Mesenchymal stem cell (in vitro differentiated cells and primary cell): ENCODE measurements around the gene LRRC26.

Source experiments
- DNase-seq: peaks from one replicate; pipeline ENCODE4 v3.0.0-alpha.2; 2013
- H2AFZ ChIP-seq: one replicate; pipeline ENCODE4 v1.6.1; 2013; ENCODE audit warnings: low read depth, mild to moderate bottlenecking, control low read depth, inconsistent platforms, low read length, moderate library complexity
- H2AK5ac ChIP-seq: 2 replicates; pipeline ENCODE4 v1.6.1; 2013; ENCODE audit warnings: low read length, moderate library complexity, mild to moderate bottlenecking, inconsistent platforms; ENCODE audit not compliant: severe bottlenecking
- H2BK120ac ChIP-seq: one replicate; pipeline ENCODE4 v1.6.1; 2013; ENCODE audit warnings: low read depth, mild to moderate bottlenecking, inconsistent platforms, low read length, moderate library complexity
- H2BK12ac ChIP-seq, 2 experiments: one replicate each; pipeline ENCODE4 v1.6.1; 2013; ENCODE audit warnings: inconsistent platforms in 2 of 2, low read length in 2 of 2, mild to moderate bottlenecking in 2 of 2, moderate library complexity in 2 of 2, control low read depth in 1 of 2
- H2BK15ac ChIP-seq: one replicate; pipeline ENCODE4 v1.6.1; 2013; ENCODE audit warnings: mild to moderate bottlenecking, low read depth, inconsistent platforms; ENCODE audit not compliant: poor library complexity, severe bottlenecking
- H2BK5ac ChIP-seq: 2 replicates; pipeline ENCODE4 v1.6.1; 2013; ENCODE audit warnings: low read depth, mild to moderate bottlenecking, low read length, control low read depth, inconsistent platforms; ENCODE audit not compliant: poor library complexity, severe bottlenecking
- H3K14ac ChIP-seq, 2 experiments: one replicate each; pipeline ENCODE4 v1.6.1; 2013; ENCODE audit warnings: inconsistent platforms in 2 of 2, low read length in 2 of 2, control low read depth in 1 of 2, mild to moderate bottlenecking in 1 of 2, moderate library complexity in 1 of 2
- H3K18ac ChIP-seq, 2 experiments: one replicate each; pipeline ENCODE4 v1.6.1; 2013; ENCODE audit warnings: inconsistent platforms in 2 of 2, low read length in 2 of 2, control low read depth in 1 of 2, low read depth in 1 of 2, mild to moderate bottlenecking in 1 of 2
- H3K23ac ChIP-seq, 2 experiments: one replicate each; pipeline ENCODE4 v1.6.1; 2013; ENCODE audit warnings: inconsistent platforms in 2 of 2, low read length in 2 of 2, mild to moderate bottlenecking in 2 of 2, moderate library complexity in 2 of 2, control low read depth in 1 of 2
- H3K27ac ChIP-seq: 2 replicates; pipeline ENCODE4 v1.5.1; 2013; ENCODE audit warnings: mild to moderate bottlenecking, moderate library complexity, low read length, control low read depth, inconsistent platforms; ENCODE audit not compliant: poor library complexity, severe bottlenecking
- H3K27me3 ChIP-seq, 2 experiments: 2 replicates each; pipeline versions ENCODE4 v1.6.1 to v1.7.0; 2013; ENCODE audit warnings: low read length in 2 of 2, mild to moderate bottlenecking in 2 of 2, moderate library complexity in 2 of 2, control low read depth in 1 of 2, inconsistent platforms in 1 of 2; ENCODE audit not compliant: control insufficient read depth in 1 of 2, insufficient read depth in 1 of 2
- H3K36me3 ChIP-seq, 2 experiments: 2 replicates each; pipeline versions ENCODE4 v1.6.1 to v1.7.0; 2013; ENCODE audit warnings: low read length in 2 of 2, control low read depth in 1 of 2, inconsistent platforms in 1 of 2, low read depth in 1 of 2, mild to moderate bottlenecking in 1 of 2; ENCODE audit not compliant: insufficient read depth in 2 of 2, control insufficient read depth in 1 of 2
- H3K4ac ChIP-seq, 2 experiments: one replicate each; pipeline ENCODE4 v1.6.1; 2013; ENCODE audit warnings: inconsistent platforms in 2 of 2, low read length in 2 of 2, mild to moderate bottlenecking in 2 of 2, moderate library complexity in 2 of 2, control low read depth in 1 of 2, low read depth in 1 of 2
- H3K4me1 ChIP-seq: 2 replicates; pipeline ENCODE4 v1.6.1; 2013; ENCODE audit warnings: low read depth, low read length, control low read depth; ENCODE audit not compliant: control insufficient read depth, insufficient read depth
- H3K4me2 ChIP-seq: 2 replicates; pipeline ENCODE4 v1.6.1; 2013; ENCODE audit warnings: low read length, mild to moderate bottlenecking, inconsistent platforms; ENCODE audit not compliant: poor library complexity, severe bottlenecking
- H3K4me3 ChIP-seq, 2 experiments: 2 replicates each; pipeline versions ENCODE4 v1.5.1 to v1.7.0; 2013; ENCODE audit warnings: low read length in 2 of 2, mild to moderate bottlenecking in 2 of 2, control low read depth in 1 of 2, low read depth in 1 of 2; ENCODE audit not compliant: insufficient read depth in 1 of 2
- H3K79me1 ChIP-seq: replicated peaks from 2 replicates; pipeline ENCODE4 v1.6.1; 2013; ENCODE audit warnings: mild to moderate bottlenecking, control low read depth, low read length, inconsistent platforms; ENCODE audit not compliant: poor library complexity, severe bottlenecking
- H3K9ac ChIP-seq: 2 replicates; pipeline ENCODE4 v1.7.0; 2013; ENCODE audit warnings: mild to moderate bottlenecking, low read length, moderate library complexity
- H3K9me3 ChIP-seq: 2 replicates; pipeline ENCODE4 v1.7.0; 2013; ENCODE audit warnings: mild to moderate bottlenecking, low read length; ENCODE audit not compliant: control insufficient read depth
- H4K8ac ChIP-seq: one replicate; pipeline ENCODE4 v1.6.1; 2013; ENCODE audit warnings: inconsistent platforms, mild to moderate bottlenecking, low read length, moderate library complexity
- H4K91ac ChIP-seq: one replicate; pipeline ENCODE4 v1.6.1; 2013; ENCODE audit warnings: mild to moderate bottlenecking, low read length, inconsistent platforms
- WGBS: methylation state at CpG from one replicate; pipeline ENCODE4 v1.1.7; 2013; ENCODE audit warnings: mixed read lengths; 5-methylcytosine and 5-hydroxymethylcytosine counted together

The LRRC26 gene

DNA sequence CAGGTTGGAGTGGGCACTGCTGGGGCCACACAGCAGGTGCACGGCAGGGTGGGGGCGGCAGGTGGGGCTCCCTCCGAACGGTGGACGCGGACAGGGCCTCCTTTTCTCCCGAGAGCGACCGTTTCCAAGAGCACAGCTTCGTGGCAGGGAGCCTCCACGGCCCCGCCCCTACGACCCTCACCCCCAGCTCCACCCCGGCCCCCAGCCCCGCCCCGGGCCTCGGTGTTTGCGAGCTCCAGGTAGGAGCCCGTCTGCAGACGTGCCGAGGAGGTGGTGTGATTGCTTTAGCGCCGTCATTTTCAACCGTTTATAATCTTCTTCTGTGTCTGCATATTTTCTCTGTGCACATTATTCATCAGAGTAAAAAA lies 22.1 kb downstream of the LRRC26 start:
- no peaks in the 10 kb centered on the region for H3K9me3 ChIP-seq
- peaks cover 8% of the 10 kb centered on the region for H3K4me1 ChIP-seq
- no peak overlapping the region for H2BK120ac ChIP-seq
- no peak overlapping the region for H4K8ac ChIP-seq
- no peak overlapping the region for H2AFZ ChIP-seq
- no peak overlapping the region for H3K4me3 ChIP-seq
- WGBS: 49% methylated on average over 24 of the region's 24 CpGs
- no peak overlapping the region for H3K14ac ChIP-seq
- H3K18ac ChIP-seq: no peak overlapping the region
- H3K36me3 ChIP-seq: no peaks in the 10 kb centered on the region
- no peak overlapping the region for H3K4ac ChIP-seq
- H3K9ac ChIP-seq: no peak overlapping the region
- H3K79me1 ChIP-seq: no peaks in the 10 kb centered on the region
- H3K23ac ChIP-seq: no peak overlapping the region
- H2BK15ac ChIP-seq: no peak overlapping the region
- no peak for DNase-seq
- no peak overlapping the region for H4K91ac ChIP-seq
- H2BK12ac ChIP-seq: no peak overlapping the region
- H3K4me2 ChIP-seq: no peak overlapping the region
- H3K27me3 ChIP-seq: peaks cover 8 to 40% of the 10 kb centered on the region in 2 experiments
- H2BK5ac ChIP-seq: no peak overlapping the region
- no peak overlapping the region for H3K27ac ChIP-seq
- H2AK5ac ChIP-seq: no peak overlapping the region

DNA sequence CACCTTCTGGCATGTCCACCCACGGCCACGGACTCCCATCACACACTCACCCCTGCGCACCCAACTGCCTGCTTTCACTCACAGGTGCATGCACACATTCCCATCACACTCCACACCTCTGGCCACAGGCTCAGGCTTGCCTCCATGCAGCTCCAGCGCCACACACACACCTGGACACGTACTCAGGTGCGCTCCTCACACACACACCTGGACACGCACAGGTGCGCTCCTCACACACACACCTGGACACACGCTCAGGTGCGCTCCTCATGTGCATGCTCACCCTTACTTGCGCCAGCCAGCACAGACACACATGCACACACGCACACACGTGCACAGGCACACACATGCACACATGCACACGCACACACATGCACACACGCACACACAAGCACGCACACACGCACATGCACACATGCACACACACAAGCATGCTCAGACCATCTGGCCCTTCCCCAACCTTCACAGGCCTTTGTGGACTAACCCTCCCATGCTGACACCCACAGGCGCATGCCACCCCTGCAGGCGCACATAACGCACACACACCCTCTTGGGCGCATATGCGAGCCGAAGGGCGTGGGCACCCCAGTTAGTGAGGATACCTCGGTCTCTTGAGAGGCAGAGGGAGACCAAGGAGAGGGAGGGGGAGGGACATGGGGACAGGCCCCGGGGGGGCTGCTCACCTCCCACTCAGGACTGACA lies 22.6 kb downstream of the LRRC26 start:
- Histone ChIP-seq H2BK15ac (no peak overlapping the region), H3K14ac (no peak overlapping the region), H2BK12ac (no peak overlapping the region), H3K4me2 (no peak overlapping the region), H3K9me3 (no peaks in the 10 kb centered on the region), H2AFZ (no peak overlapping the region), H2BK120ac (no peak overlapping the region), H3K9ac (no peak overlapping the region), H3K4ac (no peak overlapping the region), H3K4me3 (no peak overlapping the region), H4K8ac (no peak overlapping the region), H4K91ac (no peak overlapping the region), H3K27ac (no peak overlapping the region), H3K18ac (no peak overlapping the region), H2AK5ac (no peak overlapping the region), H3K4me1 (peaks cover 8% of the 10 kb centered on the region), H3K27me3 (peaks cover 13 to 45% of the 10 kb centered on the region in 2 experiments), H2BK5ac (no peak overlapping the region), H3K23ac (no peak overlapping the region), H3K36me3 (no peaks in the 10 kb centered on the region), H3K79me1 (no peaks in the 10 kb centered on the region)
- 85% methylated on average over 26 of the region's 26 CpGs for WGBS
- no peak for DNase-seq

DNA sequence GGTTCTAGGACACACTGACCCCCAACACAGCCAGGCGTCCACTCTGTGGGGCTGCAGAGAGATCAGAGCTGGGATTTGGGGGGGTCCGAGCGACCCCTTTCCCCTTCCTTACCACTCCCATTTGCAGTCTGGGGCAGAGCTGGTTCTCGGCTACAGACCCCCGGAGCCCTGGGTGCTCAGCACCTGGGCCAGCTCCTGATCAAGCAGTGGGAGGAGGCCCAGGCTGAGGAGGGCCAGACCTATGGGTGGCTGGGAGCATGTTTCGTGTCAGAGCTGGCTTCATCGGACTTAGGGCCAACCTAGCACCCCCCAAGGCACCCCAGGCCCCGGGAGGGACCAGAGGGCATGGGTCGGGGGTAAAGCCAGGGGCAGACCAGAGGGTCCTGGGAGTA lies 23.3 kb downstream of the LRRC26 start:
- H3K14ac ChIP-seq: no peak overlapping the region
- H4K8ac ChIP-seq: no peak overlapping the region
- H3K4me3 ChIP-seq: no peak overlapping the region
- 76% methylated on average over 5 of the region's 9 CpGs for whole genome bisulfite sequencing
- H2AFZ ChIP-seq: no peak overlapping the region
- H3K4me2 ChIP-seq: no peak overlapping the region
- H3K27me3 ChIP-seq: peaks cover 20 to 52% of the 10 kb centered on the region in 2 experiments
- H3K18ac ChIP-seq: no peak overlapping the region
- DNase-seq: no peak
- H2BK120ac ChIP-seq: no peak overlapping the region
- H3K27ac ChIP-seq: no peak overlapping the region
- H3K4me1 ChIP-seq: peaks cover 8% of the 10 kb centered on the region
- no peak overlapping the region for H2BK12ac ChIP-seq
- H3K4ac ChIP-seq: no peak overlapping the region
- H2AK5ac ChIP-seq: no peak overlapping the region
- no peak overlapping the region for H2BK15ac ChIP-seq
- no peak overlapping the region for H3K23ac ChIP-seq
- H3K36me3 ChIP-seq: no peaks in the 10 kb centered on the region
- H3K9ac ChIP-seq: no peak overlapping the region
- no peaks in the 10 kb centered on the region for H3K79me1 ChIP-seq
- no peaks in the 10 kb centered on the region for H3K9me3 ChIP-seq
- no peak overlapping the region for H2BK5ac ChIP-seq
- no peak overlapping the region for H4K91ac ChIP-seq

DNA sequence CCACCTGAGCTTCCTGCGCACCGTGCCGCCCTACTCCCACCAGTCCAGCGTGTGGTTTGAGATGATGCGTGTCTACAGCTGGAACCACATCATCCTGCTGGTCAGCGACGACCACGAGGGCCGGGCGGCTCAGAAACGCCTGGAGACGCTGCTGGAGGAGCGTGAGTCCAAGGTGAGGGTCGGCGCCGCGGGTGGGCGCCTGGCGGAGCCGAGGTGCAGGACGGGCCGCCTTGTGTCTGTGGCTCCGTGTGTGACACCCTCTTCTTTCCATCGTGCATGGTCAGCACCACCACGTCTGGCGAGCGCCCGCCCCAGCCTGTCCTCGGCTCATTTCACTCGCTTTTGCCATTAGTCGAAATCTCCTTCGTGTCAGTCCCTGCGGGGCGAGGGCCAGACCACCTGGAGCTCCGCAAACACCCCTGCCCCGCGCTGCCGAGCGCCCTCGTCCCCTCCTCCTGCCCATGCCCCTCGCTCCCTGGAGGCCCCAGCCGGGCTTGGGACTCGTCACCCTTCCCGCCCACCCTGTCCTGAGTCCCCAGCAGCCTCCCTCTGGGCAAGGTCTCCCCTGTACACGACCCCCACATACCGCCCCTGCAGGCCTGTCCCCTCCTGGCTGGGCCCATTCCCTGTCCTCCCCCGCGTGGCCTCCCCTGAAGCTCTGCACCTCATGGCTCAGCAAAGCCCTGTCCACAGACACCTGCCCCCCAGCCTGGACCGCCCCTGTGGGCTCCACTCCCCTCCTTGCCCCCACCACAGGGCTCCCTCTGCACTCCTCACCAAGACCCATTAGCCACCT lies 23.9 kb downstream of the LRRC26 start:
- Histone ChIP-seq H3K4me3 (no peak overlapping the region), H3K14ac (no peak overlapping the region), H3K4ac (no peak overlapping the region), H4K8ac (no peak overlapping the region), H3K9me3 (no peaks in the 10 kb centered on the region), H4K91ac (no peak overlapping the region), H3K4me2 (no peak overlapping the region), H3K27me3 (peaks cover 26 to 58% of the 10 kb centered on the region in 2 experiments), H2BK15ac (no peak overlapping the region), H3K36me3 (no peaks in the 10 kb centered on the region), H3K27ac (no peak overlapping the region), H2AK5ac (no peak overlapping the region), H3K23ac (no peak overlapping the region), H2BK120ac (no peak overlapping the region), H2BK5ac (no peak overlapping the region), H3K79me1 (no peaks in the 10 kb centered on the region), H2BK12ac (no peak overlapping the region), H2AFZ (no peak overlapping the region), H3K4me1 (peaks cover 8% of the 10 kb centered on the region), H3K18ac (no peak overlapping the region), H3K9ac (no peak overlapping the region)
- 65% methylated on average over 48 of the region's 49 CpGs for WGBS
- no peak for DNase-seq
